ENCODE results near the gene LARGE1. TPM values are rescaled to one million over a fixed set of nuclear protein-coding genes. Genes with fewer than 3 reads are reported as not detected.

LARGE1 gene
- total and polyA plus RNA-seq, 10 donors: 1.9 to 35.8 (median 22.8) TPM

GRCh38 chr22:33850724-33851123 lies 69.6 kb downstream of the LARGE1 start:
- Histone ChIP-seq H3K4me1 (peaks cover 0 to 34% (median 15%) of the 10 kb centered on the region in 6 donors), H3K9me3 (peaks cover 0 to 30% (median 15%) of the 10 kb centered on the region in 8 donors), H3K4me3 (no peak overlapping the region), H3K27me3 (replicated peaks in 1 of 7) (no peaks in the 10 kb centered on the region), H3K27ac (no peak overlapping the region), H3K36me3 (no peaks in the 10 kb centered on the region)
- intact Hi-C loops (cut with DNase I; ENCODE audit: low total_unique reads): no loop called here
- WGBS, 5 donors: 91 to 100% (median 97%) methylated on average over 2 of the region's 2 CpGs
- no peak for DNase-seq
- no peak for TF ChIP-seq POLR2AphosphoS5 (IDR thresholded peaks at IDR 0.05)
- no peak for TF ChIP-seq CTCF (IDR thresholded peaks at IDR 0.05 in 8 of 11, conservative IDR thresholded peaks at IDR 0.05 in 3 of 11)
- no peak for TF ChIP-seq POLR2A (IDR thresholded peaks at IDR 0.05)

DNA sequence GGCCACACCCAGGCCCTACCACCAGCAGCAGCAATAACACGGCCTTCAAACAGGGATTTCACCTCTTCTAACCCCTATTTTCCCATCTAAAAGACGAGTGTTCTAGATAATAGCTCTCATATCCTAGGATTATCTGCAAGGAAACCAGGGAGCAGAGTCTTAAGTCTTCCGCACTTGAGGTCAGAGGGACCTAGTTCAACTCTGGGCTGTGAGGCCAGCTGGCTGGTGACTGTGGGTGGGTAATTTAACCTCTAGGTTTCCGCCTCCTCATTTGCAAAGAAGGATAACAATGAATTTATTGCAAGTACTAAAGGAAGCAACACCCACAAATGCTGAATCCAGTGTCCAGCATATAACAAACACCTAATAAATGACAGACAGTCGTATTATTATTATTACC lies 70.1 kb downstream of the LARGE1 start:
- DNase-seq: no peak
- Histone ChIP-seq H3K9me3 (peaks cover 0 to 32% (median 15%) of the 10 kb centered on the region in 8 donors), H3K4me3 (no peak overlapping the region), H3K36me3 (no peaks in the 10 kb centered on the region), H3K4me1 (peaks cover 0 to 34% (median 15%) of the 10 kb centered on the region in 6 donors), H3K27me3 (replicated peaks in 1 of 7) (no peaks in the 10 kb centered on the region), H3K27ac (no peak overlapping the region)
- no peak for TF ChIP-seq POLR2AphosphoS5 (IDR thresholded peaks at IDR 0.05)
- no peak for TF ChIP-seq CTCF (IDR thresholded peaks at IDR 0.05 in 8 of 11, conservative IDR thresholded peaks at IDR 0.05 in 3 of 11)
- TF ChIP-seq POLR2A (IDR thresholded peaks at IDR 0.05): no peak
- 77 to 90% (median 81%) methylated on average over 5 of the region's 5 CpGs for WGBS, 5 donors
- intact Hi-C loops (cut with DNase I; ENCODE audit: low total_unique reads): no loop called here

GRCh38 chr22:33848251-33848650 lies 72.0 kb downstream of the LARGE1 start:
- H3K27me3 ChIP-seq (replicated peaks in 1 of 7): no peaks in the 10 kb centered on the region
- H3K27ac ChIP-seq: no peak overlapping the region
- peaks cover 0 to 34% (median 15%) of the 10 kb centered on the region in 8 donors for H3K9me3 ChIP-seq
- TF ChIP-seq CTCF (IDR thresholded peaks at IDR 0.05 in 8 of 11, conservative IDR thresholded peaks at IDR 0.05 in 3 of 11) (no peak), POLR2AphosphoS5 (IDR thresholded peaks at IDR 0.05) (no peak), POLR2A (IDR thresholded peaks at IDR 0.05) (no peak)
- intact Hi-C loops (cut with DNase I; ENCODE audit: low total_unique reads): no loop called here
- no peak for DNase-seq
- H3K36me3 ChIP-seq: no peaks in the 10 kb centered on the region
- H3K4me3 ChIP-seq: no peak overlapping the region
- H3K4me1 ChIP-seq: peaks cover 2 to 22% (median 10%) of the 10 kb centered on the region in 6 donors
- WGBS, 5 donors: 84 to 93% (median 91%) methylated on average over 7 of the region's 7 CpGs

- TF ChIP-seq CTCF (IDR thresholded peaks at IDR 0.05 in 8 of 11, conservative IDR thresholded peaks at IDR 0.05 in 3 of 11) (no peak), POLR2A (IDR thresholded peaks at IDR 0.05) (no peak), POLR2AphosphoS5 (IDR thresholded peaks at IDR 0.05) (no peak)
- no peak for DNase-seq
- 55 to 63% (median 62%) methylated on average over 6 of the region's 6 CpGs for WGBS, 5 donors
- intact Hi-C loops (cut with DNase I; ENCODE audit: low total_unique reads): no loop called here
- H3K9me3 ChIP-seq: peaks cover 0 to 34% (median 15%) of the 10 kb centered on the region in 8 donors
- no peak overlapping the region for H3K4me3 ChIP-seq
- no peak overlapping the region for H3K27ac ChIP-seq
- no peaks in the 10 kb centered on the region for H3K36me3 ChIP-seq
- peaks cover 0 to 10% (median 3%) of the 10 kb centered on the region in 6 donors for H3K4me1 ChIP-seq
- no peaks in the 10 kb centered on the region for H3K27me3 ChIP-seq (replicated peaks in 1 of 7)
Measured at GRCh38 chr22:33844273-33844672, 76.0 kb downstream of the LARGE1 start.
